ENCODE results near the gene OSBPL5.
A peak's percentile ranks its signal among the peaks of the same experiment; 100 is the strongest.

The OSBPL5 gene

GRCh38 chr11:3164138-3164551 is 965 bp downstream of the OSBPL5 start:
- Histone ChIP-seq H3K9ac (ENCODE audit: insufficient read length, low read depth) (peak overlapping the region; percentile 94), H3K27me3 (ENCODE audit: insufficient read depth, insufficient read length) (peaks cover 20% of the 10 kb centered on the region), H3K9me3 (ENCODE audit: insufficient read depth, low read length) (no peaks in the 10 kb centered on the region), H3K4me1 (ENCODE audit: insufficient read depth, insufficient read length) (peaks cover 40% of the 10 kb centered on the region), H3K4me3 (ENCODE audit: insufficient read length, low read depth) (peak overlapping the region; percentile 82), H3K36me3 (ENCODE audit: insufficient read depth, insufficient read length, low read length) (peaks cover 14% of the 10 kb centered on the region)
- no peak for DNase-seq (ENCODE audit: low read depth, low spot score)
- TF ChIP-seq ZNF274 (IDR thresholded peaks at IDR 0.05; ENCODE audit: low read depth, low read length) (no peak), SUZ12 (IDR thresholded peaks at IDR 0.05; ENCODE audit: extremely low read depth, insufficient read depth, insufficient read length) (no peak), YY1 (IDR thresholded peaks at IDR 0.05; ENCODE audit: insufficient read depth, insufficient read length) (no peak)

- Histone ChIP-seq H3K9me3 (ENCODE audit: insufficient read depth, low read length) (no peaks in the 10 kb centered on the region), H3K27me3 (ENCODE audit: insufficient read depth, insufficient read length) (peaks cover 16% of the 10 kb centered on the region), H3K4me1 (ENCODE audit: insufficient read depth, insufficient read length) (peaks cover 41% of the 10 kb centered on the region), H3K36me3 (ENCODE audit: insufficient read depth, insufficient read length, low read length) (peaks cover 16% of the 10 kb centered on the region), H3K9ac (ENCODE audit: insufficient read length, low read depth) (peak overlapping the region; percentile 94), H3K4me3 (ENCODE audit: insufficient read length, low read depth) (peak overlapping the region; percentile 82)
- TF ChIP-seq SUZ12 (IDR thresholded peaks at IDR 0.05; ENCODE audit: extremely low read depth, insufficient read depth, insufficient read length) (no peak), YY1 (IDR thresholded peaks at IDR 0.05; ENCODE audit: insufficient read depth, insufficient read length) (no peak), ZNF274 (IDR thresholded peaks at IDR 0.05; ENCODE audit: low read depth, low read length) (no peak)
- no peak for DNase-seq (ENCODE audit: low read depth, low spot score)
Observed at GRCh38 chr11:3163241-3163981, 1.7 kb downstream of the OSBPL5 start.

GRCh38 chr11:3162410-3163240 is 2.5 kb downstream of the OSBPL5 start:
- H3K9ac ChIP-seq (ENCODE audit: insufficient read length, low read depth), result peak overlapping the region; percentile 54
- TF ChIP-seq SUZ12 (IDR thresholded peaks at IDR 0.05; ENCODE audit: extremely low read depth, insufficient read depth, insufficient read length) (no peak), YY1 (IDR thresholded peaks at IDR 0.05; ENCODE audit: insufficient read depth, insufficient read length) (no peak), ZNF274 (IDR thresholded peaks at IDR 0.05; ENCODE audit: low read depth, low read length) (no peak)
- no peaks in the 10 kb centered on the region for H3K9me3 ChIP-seq (ENCODE audit: insufficient read depth, low read length)
- H3K4me3 ChIP-seq (ENCODE audit: insufficient read length, low read depth), result no peak overlapping the region
- H3K36me3 ChIP-seq (ENCODE audit: insufficient read depth, insufficient read length, low read length), result peaks cover 24% of the 10 kb centered on the region
- peaks cover 10% of the 10 kb centered on the region for H3K27me3 ChIP-seq (ENCODE audit: insufficient read depth, insufficient read length)
- DNase-seq (ENCODE audit: low read depth, low spot score), result no peak
- peaks cover 47% of the 10 kb centered on the region for H3K4me1 ChIP-seq (ENCODE audit: insufficient read depth, insufficient read length)

GRCh38 chr11:3161720-3162409 is 3.2 kb downstream of the OSBPL5 start:
- Histone ChIP-seq H3K4me1 (ENCODE audit: insufficient read depth, insufficient read length) (peaks cover 53% of the 10 kb centered on the region), H3K4me3 (ENCODE audit: insufficient read length, low read depth) (no peak overlapping the region), H3K9me3 (ENCODE audit: insufficient read depth, low read length) (no peaks in the 10 kb centered on the region), H3K9ac (ENCODE audit: insufficient read length, low read depth) (no peak overlapping the region), H3K36me3 (ENCODE audit: insufficient read depth, insufficient read length, low read length) (peaks cover 32% of the 10 kb centered on the region), H3K27me3 (ENCODE audit: insufficient read depth, insufficient read length) (peaks cover 7% of the 10 kb centered on the region)
- TF ChIP-seq ZNF274 (IDR thresholded peaks at IDR 0.05; ENCODE audit: low read depth, low read length) (no peak), YY1 (IDR thresholded peaks at IDR 0.05; ENCODE audit: insufficient read depth, insufficient read length) (no peak), SUZ12 (IDR thresholded peaks at IDR 0.05; ENCODE audit: extremely low read depth, insufficient read depth, insufficient read length) (no peak)
- DNase-seq (ENCODE audit: low read depth, low spot score), result no peak

- H3K9ac ChIP-seq (ENCODE audit: insufficient read length, low read depth), result no peak overlapping the region
- peak overlapping the region; percentile 54 for H3K4me3 ChIP-seq (ENCODE audit: insufficient read length, low read depth)
- H3K4me1 ChIP-seq (ENCODE audit: insufficient read depth, insufficient read length), result peaks cover 57% of the 10 kb centered on the region
- peaks cover 35% of the 10 kb centered on the region for H3K36me3 ChIP-seq (ENCODE audit: insufficient read depth, insufficient read length, low read length)
- H3K9me3 ChIP-seq (ENCODE audit: insufficient read depth, low read length), result no peaks in the 10 kb centered on the region
- DNase-seq (ENCODE audit: low read depth, low spot score), result no peak
- TF ChIP-seq YY1 (IDR thresholded peaks at IDR 0.05; ENCODE audit: insufficient read depth, insufficient read length), result no peak
- no peak for TF ChIP-seq SUZ12 (IDR thresholded peaks at IDR 0.05; ENCODE audit: extremely low read depth, insufficient read depth, insufficient read length)
- no peak for TF ChIP-seq ZNF274 (IDR thresholded peaks at IDR 0.05; ENCODE audit: low read depth, low read length)
- H3K27me3 ChIP-seq (ENCODE audit: insufficient read depth, insufficient read length), result peaks cover 7% of the 10 kb centered on the region
Observed at GRCh38 chr11:3161309-3161708, 3.8 kb downstream of the OSBPL5 start.

- peak; percentile 85 for DNase-seq (ENCODE audit: low read depth, low spot score)
- Histone ChIP-seq H3K27me3 (ENCODE audit: insufficient read depth, insufficient read length) (peaks cover 1% of the 10 kb centered on the region), H3K4me3 (ENCODE audit: insufficient read length, low read depth) (peak overlapping the region; percentile 54), H3K9me3 (ENCODE audit: insufficient read depth, low read length) (no peaks in the 10 kb centered on the region), H3K4me1 (ENCODE audit: insufficient read depth, insufficient read length) (peaks cover 57% of the 10 kb centered on the region), H3K36me3 (ENCODE audit: insufficient read depth, insufficient read length, low read length) (peaks cover 35% of the 10 kb centered on the region), H3K9ac (ENCODE audit: insufficient read length, low read depth) (peak overlapping the region; percentile 81)
- no peak for TF ChIP-seq ZNF274 (IDR thresholded peaks at IDR 0.05; ENCODE audit: low read depth, low read length)
- TF ChIP-seq YY1 (IDR thresholded peaks at IDR 0.05; ENCODE audit: insufficient read depth, insufficient read length), result no peak
- no peak for TF ChIP-seq SUZ12 (IDR thresholded peaks at IDR 0.05; ENCODE audit: extremely low read depth, insufficient read depth, insufficient read length)
Observed at GRCh38 chr11:3160252-3161031, 4.7 kb downstream of the OSBPL5 start.
